ENCODE results near the gene SHPK.

The SHPK gene

GRCh38 chr17:3636154-3636907 is at the start of gene SHPK, which contains the start of gene CTNS:
Gene SHPK (minus strand): TSS chr17:3636250. CDS start chr17:3636219, 31 bp downstream.
Gene CTNS (plus strand): TSS chr17:3636760. CDS start chr17:3640207, 3,447 bp downstream.
- H3K27ac Mint-ChIP-seq: peak within 1 kb of the TSS; percentile 99 to 100
- peak within 1 kb of the TSS; percentile 96 to 97 for H3K4me3 Mint-ChIP-seq
- peaks cover 62% of the 10 kb centered on the region for H3K4me1 Mint-ChIP-seq
- H3K9me3 Mint-ChIP-seq: no peaks in the 10 kb centered on the region
- ATAC-seq: peak; percentile 98
- H3K27me3 Mint-ChIP-seq: no peaks in the 10 kb centered on the region
- peak; percentile 94 to 96 for DNase-seq

GRCh38 chr17:3685174-3685573 is 49.1 kb upstream of the SHPK start:
- no peak overlapping the region for H3K4me3 Mint-ChIP-seq

GRCh38 chr17:3683054-3683511 is 47.0 kb upstream of the SHPK start:
- Mint-ChIP-seq H3K9me3 (no peaks in the 10 kb centered on the region), H3K27me3 (no peaks in the 10 kb centered on the region), H3K4me3 (no peak overlapping the region), H3K4me1 (peaks cover 22% of the 10 kb centered on the region), H3K27ac (peak overlapping the region; percentile 42 to 80)
- DNase-seq (peak; percentile 69 to 71), ATAC-seq (peak; percentile 90)

More at GRCh38 chr17:3685174-3685573, 49.1 kb upstream of the SHPK start:
- Mint-ChIP-seq H3K27ac (no peak overlapping the region), H3K9me3 (no peaks in the 10 kb centered on the region), H3K27me3 (no peaks in the 10 kb centered on the region), H3K4me1 (peaks cover 22% of the 10 kb centered on the region)
- DNase-seq (no peak), ATAC-seq (no peak)

- Mint-ChIP-seq H3K27ac (peak overlapping the region in 1 of 2 donors; percentile 48), H3K4me3 (no peak overlapping the region), H3K4me1 (peaks cover 22% of the 10 kb centered on the region), H3K9me3 (no peaks in the 10 kb centered on the region), H3K27me3 (no peaks in the 10 kb centered on the region)
- ATAC-seq (no peak), DNase-seq (no peak)
Observed at GRCh38 chr17:3682033-3682432, 46.0 kb upstream of the SHPK start.

GRCh38 chr17:3681565-3681964 is 45.5 kb upstream of the SHPK start:
- H3K4me3 Mint-ChIP-seq: no peak overlapping the region
- peak overlapping the region in 1 of 2 donors; percentile 42 for H3K27ac Mint-ChIP-seq
- ATAC-seq: no peak
- no peaks in the 10 kb centered on the region for H3K27me3 Mint-ChIP-seq
- peaks cover 22% of the 10 kb centered on the region for H3K4me1 Mint-ChIP-seq
- H3K9me3 Mint-ChIP-seq: no peaks in the 10 kb centered on the region
- no peak for DNase-seq

GRCh38 chr17:3681057-3681456 is 45.0 kb upstream of the SHPK start:
- DNase-seq (no peak), ATAC-seq (no peak)
- H3K9me3 Mint-ChIP-seq: no peaks in the 10 kb centered on the region
- no peak overlapping the region for H3K4me3 Mint-ChIP-seq
- no peak overlapping the region for H3K27ac Mint-ChIP-seq
- peaks cover 22% of the 10 kb centered on the region for H3K4me1 Mint-ChIP-seq
- no peaks in the 10 kb centered on the region for H3K27me3 Mint-ChIP-seq

- Mint-ChIP-seq H3K9me3 (no peaks in the 10 kb centered on the region), H3K4me1 (peaks cover 22% of the 10 kb centered on the region), H3K27me3 (no peaks in the 10 kb centered on the region), H3K27ac (no peak overlapping the region), H3K4me3 (no peak overlapping the region)
- DNase-seq (no peak), ATAC-seq (no peak)
Observed at GRCh38 chr17:3679531-3680126, 43.6 kb upstream of the SHPK start.

- DNase-seq (no peak), ATAC-seq (no peak)
- Mint-ChIP-seq H3K27me3 (no peaks in the 10 kb centered on the region), H3K9me3 (no peaks in the 10 kb centered on the region), H3K4me1 (peaks cover 22% of the 10 kb centered on the region), H3K27ac (no peak overlapping the region), H3K4me3 (no peak overlapping the region)
Observed at GRCh38 chr17:3678821-3679530, 42.9 kb upstream of the SHPK start.

GRCh38 chr17:3678095-3678820 is 42.2 kb upstream of the SHPK start:
- no peaks in the 10 kb centered on the region for H3K9me3 Mint-ChIP-seq
- H3K27ac Mint-ChIP-seq: peak overlapping the region in 1 of 2 donors; percentile 42
- no peak for ATAC-seq
- no peak for DNase-seq
- H3K4me1 Mint-ChIP-seq: peaks cover 15% of the 10 kb centered on the region
- no peaks in the 10 kb centered on the region for H3K27me3 Mint-ChIP-seq
- no peak overlapping the region for H3K4me3 Mint-ChIP-seq

- H3K9me3 Mint-ChIP-seq: no peaks in the 10 kb centered on the region
- H3K4me1 Mint-ChIP-seq: no peaks in the 10 kb centered on the region
- ATAC-seq (no peak), DNase-seq (no peak)
- H3K27me3 Mint-ChIP-seq: no peaks in the 10 kb centered on the region
- H3K27ac Mint-ChIP-seq: peak overlapping the region; percentile 1 to 90
- no peak overlapping the region for H3K4me3 Mint-ChIP-seq
Observed at GRCh38 chr17:3675886-3676285, 39.8 kb upstream of the SHPK start.

- Mint-ChIP-seq H3K4me1 (peaks cover 20% of the 10 kb centered on the region), H3K4me3 (no peak overlapping the region), H3K27me3 (no peaks in the 10 kb centered on the region), H3K9me3 (no peaks in the 10 kb centered on the region), H3K27ac (no peak overlapping the region)
- DNase-seq (no peak), ATAC-seq (no peak)
Observed at GRCh38 chr17:3672571-3672970, 36.5 kb upstream of the SHPK start.

- Mint-ChIP-seq H3K4me1 (peaks cover 32% of the 10 kb centered on the region), H3K9me3 (no peaks in the 10 kb centered on the region), H3K27me3 (no peaks in the 10 kb centered on the region), H3K4me3 (peak overlapping the region; percentile 92 to 94), H3K27ac (peak overlapping the region; percentile 93 to 96)
- DNase-seq (no peak), ATAC-seq (no peak)
Observed at GRCh38 chr17:3669548-3669947, 33.5 kb upstream of the SHPK start.

- Mint-ChIP-seq H3K27ac (peak overlapping the region; percentile 93 to 96), H3K4me1 (peaks cover 32% of the 10 kb centered on the region), H3K27me3 (no peaks in the 10 kb centered on the region), H3K4me3 (peak overlapping the region; percentile 92 to 94), H3K9me3 (no peaks in the 10 kb centered on the region)
- ATAC-seq (no peak), DNase-seq (no peak)
Observed at GRCh38 chr17:3669085-3669347, 33.0 kb upstream of the SHPK start.

GRCh38 chr17:3668279-3669084 is 32.4 kb upstream of the SHPK start, which contains the start of the genes EMC6 and TAX1BP3:
Gene EMC6 (plus strand): TSS chr17:3668812. CDS start chr17:3669147, 335 bp downstream.
Gene TAX1BP3 (minus strand): TSS chr17:3668578. CDS start chr17:3668526, 52 bp downstream.
- peaks cover 32% of the 10 kb centered on the region for H3K4me1 Mint-ChIP-seq

More at GRCh38 chr17:3668279-3669084, 32.4 kb upstream of the SHPK start, which contains the start of the genes EMC6 and TAX1BP3:
- Mint-ChIP-seq H3K27ac (peak within 1 kb of the TSS; percentile 93 to 96), H3K4me3 (peak within 1 kb of the TSS; percentile 92 to 94), H3K27me3 (no peaks in the 10 kb centered on the region), H3K9me3 (no peaks in the 10 kb centered on the region)
- ATAC-seq (peak; percentile 93), DNase-seq (peak; percentile 98 to 100)
